HG03571 (cell line): ENCODE data around the gene CMSS1.

Source experiments
- ATAC-seq: cut with Tn5 transposase; IDR thresholded peaks from one replicate; pipeline ENCODE4 v1.9.1; 2021; ENCODE audit not compliant: unreplicated experiment

CMSS1 gene

DNA sequence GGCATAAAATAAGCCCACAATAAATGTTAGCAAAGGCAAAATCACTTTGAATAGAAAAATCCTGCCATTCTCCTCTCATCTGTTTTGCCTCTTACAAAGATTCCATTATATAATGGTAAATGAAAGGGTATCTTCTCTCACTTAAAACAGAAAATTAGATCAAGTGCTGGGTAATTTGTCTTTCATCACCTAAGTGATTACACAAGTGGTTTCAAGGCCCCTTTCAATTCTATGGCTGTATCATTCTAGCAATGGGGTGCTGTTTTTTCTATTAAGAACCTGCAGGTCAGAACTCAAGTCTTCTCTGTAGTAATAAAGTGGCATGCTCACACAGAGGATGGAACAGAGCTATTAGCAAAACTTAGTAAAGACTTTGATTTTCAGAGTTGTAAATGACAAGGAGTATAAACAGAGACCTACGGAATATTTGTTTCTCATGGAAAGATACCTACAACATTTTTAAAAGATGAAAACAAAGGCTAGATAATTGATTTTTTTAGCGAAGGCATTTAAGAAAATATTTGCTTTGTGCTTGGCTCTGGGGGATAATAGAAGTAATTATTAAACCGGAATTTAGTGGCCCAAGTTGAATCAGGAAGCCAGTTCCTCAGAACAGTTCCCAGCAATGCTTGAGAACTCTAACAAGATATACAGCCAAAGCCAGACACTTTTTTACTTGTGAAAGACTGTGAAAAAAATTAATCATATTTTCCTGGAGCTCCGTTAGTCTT is 137.4 kb downstream of the CMSS1 start:
- no peak for ATAC-seq

DNA sequence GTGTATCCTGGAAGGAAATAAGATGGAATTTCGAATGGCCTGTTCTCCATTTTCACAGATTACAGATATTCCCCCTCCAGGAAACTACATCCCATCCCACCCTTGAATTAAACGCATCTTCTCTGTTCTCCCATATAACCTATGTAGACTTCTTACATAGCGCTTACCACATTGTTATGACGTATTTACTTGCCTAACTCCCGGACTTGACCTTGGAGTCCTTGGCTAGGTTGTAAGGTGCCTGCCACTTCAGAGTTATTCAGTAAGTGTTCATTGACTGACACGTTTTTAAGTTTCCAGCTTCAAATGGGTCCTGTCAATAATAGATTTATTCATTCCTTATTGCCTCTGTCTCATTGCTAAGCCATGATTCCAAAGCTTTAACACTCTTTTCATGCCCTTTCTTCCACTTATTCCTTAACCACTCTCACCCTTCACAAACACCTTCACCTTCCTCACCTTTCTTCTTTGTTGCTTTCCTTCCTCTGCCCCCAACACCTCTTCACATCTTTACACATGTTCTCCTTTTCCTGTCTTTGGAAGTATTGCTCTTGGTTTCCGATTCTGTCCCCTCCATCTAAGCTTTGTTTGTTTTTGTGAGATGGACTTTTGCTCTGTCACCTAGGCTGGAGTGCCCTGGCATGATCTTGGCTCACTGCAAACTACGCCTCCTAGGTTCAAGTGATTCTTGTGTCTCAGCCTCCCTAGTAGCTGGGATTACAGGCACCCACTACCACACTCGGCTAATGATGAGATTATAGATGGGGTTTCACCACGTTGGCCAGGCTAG is 138.3 kb downstream of the CMSS1 start:
- ATAC-seq, result no peak

- ATAC-seq, result no peak
These were observed 139.6 kb downstream of the CMSS1 start for GRCh38 chr3:99957151-99957796.

GRCh38 chr3:99958222-99958912 is 140.7 kb downstream of the CMSS1 start:
- ATAC-seq, result no peak

GRCh38 chr3:99960123-99960878 is 142.6 kb downstream of the CMSS1 start:
- no peak for ATAC-seq

- no peak for ATAC-seq
These were observed 143.3 kb downstream of the CMSS1 start for GRCh38 chr3:99960941-99961340.

DNA sequence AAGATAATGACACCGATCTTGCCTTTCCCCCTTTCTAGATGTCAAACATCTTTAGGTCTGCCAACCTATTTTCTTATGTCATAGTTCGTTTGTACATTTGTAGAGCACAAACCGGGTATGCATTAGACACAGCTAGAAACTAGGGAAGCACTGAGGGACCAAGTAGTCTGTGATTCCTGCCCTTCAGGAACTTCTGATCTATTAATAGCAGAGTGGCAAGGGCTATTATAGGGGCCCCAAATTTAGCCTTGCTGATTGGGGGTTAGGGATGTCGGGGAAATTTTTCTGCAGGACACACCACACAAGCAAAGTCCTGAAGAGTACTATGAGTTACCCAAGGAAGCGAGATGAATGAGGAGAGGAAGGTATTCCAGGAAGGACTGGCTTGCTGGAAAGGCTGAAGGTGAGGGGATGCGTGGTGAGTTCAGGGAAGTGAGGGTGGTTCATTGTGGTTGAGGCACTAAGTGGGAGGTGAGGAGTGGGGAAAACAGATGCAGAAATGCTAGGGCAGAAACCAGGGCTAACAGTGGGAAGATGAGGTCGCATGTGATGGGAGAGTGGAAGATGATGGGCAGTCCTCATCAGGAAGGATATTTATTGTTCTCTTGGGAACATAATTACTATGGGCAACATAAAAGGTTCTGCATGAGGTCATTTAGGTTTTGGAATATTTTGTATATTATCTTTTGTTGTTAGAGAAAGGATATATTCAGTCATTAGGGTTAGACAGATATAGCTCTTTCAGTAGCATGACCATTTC is 144.3 kb downstream of the CMSS1 start:
- ATAC-seq, result no peak

DNA sequence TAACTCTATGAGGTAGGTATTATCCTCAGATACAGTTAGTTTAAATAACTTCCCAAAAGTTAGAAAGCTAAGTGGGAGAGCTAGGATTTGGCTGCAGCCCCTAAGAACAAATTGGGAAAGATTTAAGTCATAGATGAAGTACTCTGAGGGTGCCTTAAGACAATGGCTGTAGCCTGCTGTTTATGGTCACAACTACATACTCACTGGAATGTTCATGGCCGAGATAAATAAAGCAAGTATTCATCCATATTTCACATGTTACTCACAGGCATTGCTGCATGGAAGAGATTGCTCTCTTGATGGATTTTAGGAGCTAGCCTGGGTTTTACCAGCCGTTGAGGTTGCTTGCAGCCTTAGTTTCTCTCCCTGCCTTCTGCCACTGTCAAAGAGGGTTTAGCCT is 145.0 kb downstream of the CMSS1 start:
- no peak for ATAC-seq

DNA sequence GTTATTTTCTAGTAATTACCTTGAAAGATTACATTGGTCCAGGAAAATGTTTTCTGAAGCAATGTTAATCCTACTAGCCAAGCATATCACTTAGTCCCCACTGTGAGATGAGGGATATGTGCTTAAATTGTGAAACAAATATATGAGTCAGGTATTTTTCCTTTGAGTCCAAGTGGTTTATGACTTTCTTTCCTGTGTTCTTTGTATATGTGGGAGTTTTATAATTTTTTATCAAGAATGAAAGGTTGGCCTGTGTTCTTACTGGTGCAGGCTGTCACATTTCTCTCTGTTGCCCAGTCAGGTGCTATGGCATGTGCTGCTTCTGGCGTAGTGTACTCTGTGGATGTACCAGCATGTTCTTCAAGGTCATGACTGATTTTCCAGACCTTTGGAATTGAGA is 147.4 kb downstream of the CMSS1 start:
- no peak for ATAC-seq

- no peak for ATAC-seq
These were observed 148.2 kb downstream of the CMSS1 start for GRCh38 chr3:99965681-99966408.

GRCh38 chr3:99966662-99967416 is 149.2 kb downstream of the CMSS1 start:
- ATAC-seq, result no peak

DNA sequence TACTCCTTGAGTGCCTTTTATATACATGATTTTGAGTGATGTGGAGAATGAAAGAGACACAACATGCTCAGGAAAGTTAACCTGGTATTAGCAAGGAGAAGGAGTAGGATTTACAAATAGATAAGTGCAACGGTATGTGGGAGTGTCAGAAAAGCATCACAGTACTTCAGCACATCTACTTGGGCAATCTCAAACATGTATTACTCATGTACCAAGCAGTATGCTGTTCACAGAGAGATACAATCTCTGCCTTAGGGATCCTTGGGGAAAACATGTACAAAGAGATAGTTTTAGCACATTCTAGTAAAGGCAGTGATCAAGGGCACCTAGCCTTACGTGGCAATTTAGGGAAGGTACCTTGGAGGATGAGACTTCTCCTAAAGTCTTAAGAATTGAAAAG is 150.1 kb downstream of the CMSS1 start:
- ATAC-seq, result no peak

GRCh38 chr3:99969136-99969535 is 151.5 kb downstream of the CMSS1 start:
- ATAC-seq, result no peak

- ATAC-seq, result peak; percentile 87
These were observed 152.5 kb downstream of the CMSS1 start for GRCh38 chr3:99970198-99970597.

- no peak for ATAC-seq
These were observed 154.1 kb downstream of the CMSS1 start for GRCh38 chr3:99971761-99972160.

DNA sequence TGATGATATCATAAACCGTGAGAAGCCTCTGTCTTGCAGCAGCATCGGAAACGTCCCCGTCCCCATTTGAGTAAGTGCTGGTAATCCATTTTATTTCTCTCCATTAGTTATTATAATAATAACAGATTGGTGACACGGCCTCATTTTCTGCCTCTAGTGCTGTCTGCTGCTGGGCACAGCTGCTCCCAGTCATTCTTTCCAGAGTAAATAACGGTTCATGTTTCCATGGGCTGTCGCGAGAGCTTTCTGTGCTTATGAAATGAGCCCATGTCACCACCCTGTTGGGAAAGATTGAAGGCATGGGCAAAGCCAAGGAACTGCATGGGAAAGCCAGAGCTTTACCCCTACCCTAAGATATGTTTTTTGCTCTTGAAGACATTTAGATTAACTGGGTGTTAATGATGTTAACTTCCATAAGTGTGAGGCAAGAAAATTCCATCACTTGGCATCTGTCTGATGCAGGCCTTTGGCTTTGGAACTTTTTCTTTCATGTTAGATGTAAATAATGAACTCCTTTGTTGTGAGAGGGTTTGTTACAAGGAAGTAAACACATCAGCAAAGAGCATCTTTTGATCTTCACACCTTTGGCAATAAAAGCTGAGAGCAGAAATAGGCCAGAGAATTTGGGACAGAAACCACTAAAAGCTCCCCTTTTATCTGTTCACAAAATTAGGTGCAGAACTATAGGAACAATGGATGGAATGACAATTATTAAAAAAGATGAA is 154.9 kb downstream of the CMSS1 start:
- ATAC-seq, result no peak

DNA sequence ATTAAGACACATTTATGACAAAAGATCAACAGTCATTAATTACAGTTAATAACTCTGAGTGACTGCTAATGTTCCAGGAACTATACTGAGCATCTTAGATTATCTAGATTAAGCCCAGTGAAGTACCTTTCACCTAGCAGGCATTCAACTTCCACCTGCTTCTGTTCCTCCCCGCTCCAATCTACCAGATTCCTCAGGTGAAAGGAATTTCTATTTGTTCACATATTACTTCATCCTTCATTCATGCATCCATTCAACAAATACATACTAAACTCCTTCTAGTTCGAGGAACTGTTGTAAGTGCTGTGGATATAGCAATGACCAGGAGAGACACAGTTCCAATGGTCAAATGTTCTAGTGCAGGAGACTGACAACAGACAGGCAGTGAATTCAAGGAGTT is 157.3 kb downstream of the CMSS1 start:
- no peak for ATAC-seq

- no peak for ATAC-seq
These were observed 158.9 kb downstream of the CMSS1 start for GRCh38 chr3:99976584-99976983.
